Measurements from ENCODE around the gene SCGB1C2.

Gene SCGB1C2

GRCh38 chr17:147796-148740 is 10.7 kb downstream of the SCGB1C2 start:
- H3K4me3 ChIP-seq (ENCODE audit: low read length): no peak overlapping the region
- DNase-seq (ENCODE audit: low read depth): no peak
- TF ChIP-seq, protein P1, sequence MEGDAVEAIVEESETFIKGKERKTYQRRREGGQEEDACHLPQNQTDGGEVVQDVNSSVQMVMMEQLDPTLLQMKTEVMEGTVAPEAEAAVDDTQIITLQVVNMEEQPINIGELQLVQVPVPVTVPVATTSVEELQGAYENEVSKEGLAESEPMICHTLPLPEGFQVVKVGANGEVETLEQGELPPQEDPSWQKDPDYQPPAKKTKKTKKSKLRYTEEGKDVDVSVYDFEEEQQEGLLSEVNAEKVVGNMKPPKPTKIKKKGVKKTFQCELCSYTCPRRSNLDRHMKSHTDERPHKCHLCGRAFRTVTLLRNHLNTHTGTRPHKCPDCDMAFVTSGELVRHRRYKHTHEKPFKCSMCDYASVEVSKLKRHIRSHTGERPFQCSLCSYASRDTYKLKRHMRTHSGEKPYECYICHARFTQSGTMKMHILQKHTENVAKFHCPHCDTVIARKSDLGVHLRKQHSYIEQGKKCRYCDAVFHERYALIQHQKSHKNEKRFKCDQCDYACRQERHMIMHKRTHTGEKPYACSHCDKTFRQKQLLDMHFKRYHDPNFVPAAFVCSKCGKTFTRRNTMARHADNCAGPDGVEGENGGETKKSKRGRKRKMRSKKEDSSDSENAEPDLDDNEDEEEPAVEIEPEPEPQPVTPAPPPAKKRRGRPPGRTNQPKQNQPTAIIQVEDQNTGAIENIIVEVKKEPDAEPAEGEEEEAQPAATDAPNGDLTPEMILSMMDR (IDR thresholded peaks at IDR 0.05; ENCODE audit: insufficient read depth, low read depth, low read length, missing control alignments): no peak

- no peak for DNase-seq (ENCODE audit: low read depth)
- H3K4me3 ChIP-seq (ENCODE audit: low read length): no peak overlapping the region
- TF ChIP-seq, protein P1 (IDR thresholded peaks at IDR 0.05; ENCODE audit: insufficient read depth, low read depth, low read length, missing control alignments): no peak
These were observed 11.4 kb downstream of the SCGB1C2 start for GRCh38 chr17:148757-149156.

DNA sequence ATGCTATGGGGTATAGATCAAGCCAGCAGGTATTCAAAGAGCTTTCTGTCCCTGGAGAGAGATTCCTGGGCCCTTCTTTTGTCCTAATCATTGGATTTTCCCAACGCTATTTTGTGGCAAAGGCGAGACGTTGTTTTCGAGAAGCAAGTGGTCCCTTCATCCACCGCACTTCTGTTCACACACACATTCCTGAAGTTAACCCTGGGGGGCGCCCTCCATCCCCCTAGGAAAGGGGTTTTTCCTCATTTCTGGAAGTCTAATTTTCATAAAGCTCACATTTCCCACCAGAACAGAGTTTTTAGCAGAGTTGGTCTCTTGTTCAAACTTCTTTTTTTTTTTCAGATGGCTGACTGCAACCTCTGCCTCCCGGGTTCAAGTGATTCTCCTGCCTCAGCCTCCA is 11.9 kb downstream of the SCGB1C2 start:
- no peak for DNase-seq (ENCODE audit: low read depth)
- TF ChIP-seq, protein P1 (IDR thresholded peaks at IDR 0.05; ENCODE audit: insufficient read depth, low read depth, low read length, missing control alignments): no peak
- no peak overlapping the region for H3K4me3 ChIP-seq (ENCODE audit: low read length)

GRCh38 chr17:149897-150584 is 12.7 kb downstream of the SCGB1C2 start:
- TF ChIP-seq, protein P1 (IDR thresholded peaks at IDR 0.05; ENCODE audit: insufficient read depth, low read depth, low read length, missing control alignments): no peak
- no peak overlapping the region for H3K4me3 ChIP-seq (ENCODE audit: low read length)
- DNase-seq (ENCODE audit: low read depth): no peak

- TF ChIP-seq, protein P1 (IDR thresholded peaks at IDR 0.05; ENCODE audit: insufficient read depth, low read depth, low read length, missing control alignments): no peak
- H3K4me3 ChIP-seq (ENCODE audit: low read length): no peak overlapping the region
- DNase-seq (ENCODE audit: low read depth): no peak
These were observed 13.6 kb downstream of the SCGB1C2 start for GRCh38 chr17:151004-151403.

DNA sequence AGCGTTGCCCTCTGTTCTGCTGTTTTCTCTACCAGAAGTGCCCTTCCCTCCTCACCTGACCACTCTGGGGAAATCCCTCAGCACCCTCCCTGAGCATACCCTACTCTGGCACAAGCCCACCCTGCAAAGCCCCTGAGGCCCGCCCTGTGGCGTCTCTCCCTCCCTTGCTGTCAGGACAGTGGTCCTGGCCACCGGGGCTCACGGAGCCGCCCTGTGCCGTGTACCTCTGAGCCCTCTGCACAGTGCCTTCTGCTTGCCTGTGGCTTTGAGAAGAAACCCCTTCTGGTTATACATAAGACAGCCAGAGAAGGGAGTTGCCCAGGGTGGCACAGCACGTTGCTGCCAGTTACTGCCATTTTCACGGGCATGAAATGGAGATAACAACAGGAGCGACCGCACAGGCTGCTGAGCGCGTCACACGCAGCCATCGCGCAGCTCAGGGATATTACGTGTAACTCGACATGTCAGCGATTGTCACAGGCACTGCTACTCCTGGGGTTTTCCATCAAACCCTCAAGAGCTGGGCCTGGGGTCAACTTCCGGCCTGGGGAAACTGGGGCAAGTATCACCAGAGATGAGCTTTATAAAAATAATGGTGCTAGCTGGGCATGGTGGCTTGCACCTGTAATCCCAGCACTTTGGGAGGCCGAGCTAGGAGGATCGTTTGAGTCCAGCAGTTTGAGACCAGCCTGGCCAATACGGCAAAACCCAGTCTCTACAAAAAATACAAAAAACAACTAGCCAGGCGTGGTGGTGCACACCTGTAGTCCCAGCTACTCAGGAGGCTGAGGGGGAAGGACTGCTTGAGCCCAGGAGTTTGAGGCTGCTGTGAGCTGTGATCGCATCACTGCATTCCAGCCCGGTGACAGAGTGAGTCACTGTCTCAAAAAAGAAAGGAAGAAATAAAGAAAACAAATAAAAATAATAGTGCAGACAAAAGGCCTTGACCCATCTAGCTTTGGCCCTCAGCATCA is 14.8 kb downstream of the SCGB1C2 start:
- DNase-seq (ENCODE audit: low read depth): no peak

More for the DNA sequence above, 14.8 kb downstream of the SCGB1C2 start:
- H3K4me3 ChIP-seq (ENCODE audit: low read length): no peak overlapping the region
- TF ChIP-seq, protein P1 (IDR thresholded peaks at IDR 0.05; ENCODE audit: insufficient read depth, low read depth, low read length, missing control alignments): no peak
